A673 (cell line): ENCODE results near the gene UBN2. TPM values are rescaled to one million over a fixed set of nuclear protein-coding genes. Genes with fewer than 3 reads are reported as not detected.

Source experiments
- BruUV-seq: library from RNA; stranded (reverse); fragments of 400-500 nt; replicated peaks from 2 replicates; lab custom pipeline; 2021; lab: Mats Ljungman, UMichigan
- CTCF ChIA-PET: fragments of 300-600 bp; sonication (Branson Sonifier 250); formaldehyde crosslinking; loops from one replicate; lab custom pipeline; 2022; ENCODE audit warnings: antibody characterized with exemption; lab: Charles Lee
- POLR2A ChIA-PET: fragments of 300-600 bp; sonication (Branson Sonifier 250); formaldehyde crosslinking; loops from one replicate; lab custom pipeline; 2022; ENCODE audit warnings: antibody characterized with exemption; ENCODE audit not compliant: low non-redundant PET; lab: Charles Lee
- DNase-seq: peaks from one replicate; pipeline ENCODE4 v3.0.0-alpha.2; 2015; ENCODE audit warnings: low spot score
- H3K27ac ChIP-seq: fragments of 200-600 bp; sonication (generic); 2 replicates; pipeline ENCODE4 v1.5.1; 2016; ENCODE audit warnings: mixed run types, low read depth, mild to moderate bottlenecking, mixed read lengths, antibody characterized with exemption, low read length; ENCODE audit not compliant: poor library complexity, severe bottlenecking
- H3K27me3 ChIP-seq: fragments of 200-600 bp; sonication (generic); replicated peaks from 2 replicates; pipeline ENCODE4 v1.6.1; 2017; ENCODE audit warnings: mixed run types, low read depth, mild to moderate bottlenecking, mixed read lengths, antibody characterized with exemption, low read length; ENCODE audit not compliant: insufficient read depth, poor library complexity
- H3K36me3 ChIP-seq: fragments of 200-600 bp; sonication (generic); 2 replicates; pipeline ENCODE4 v1.6.1; 2016; ENCODE audit warnings: mixed run types, mild to moderate bottlenecking, mixed read lengths, antibody characterized with exemption, low read length; ENCODE audit not compliant: insufficient read depth, poor library complexity, severe bottlenecking
- H3K4me1 ChIP-seq: fragments of 200-600 bp; sonication (generic); 2 replicates; pipeline ENCODE4 v1.6.1; 2017; ENCODE audit warnings: mixed run types, mild to moderate bottlenecking, mixed read lengths, antibody characterized with exemption, low read length; ENCODE audit not compliant: insufficient read depth, poor library complexity, severe bottlenecking
- H3K4me3 ChIP-seq: fragments of 200-600 bp; sonication (generic); 2 replicates; pipeline ENCODE4 v1.5.1; 2016; ENCODE audit warnings: low read depth, mixed run types, mild to moderate bottlenecking, mixed read lengths, low read length; ENCODE audit not compliant: poor library complexity, severe bottlenecking
- H3K9me3 ChIP-seq: fragments of 200-600 bp; sonication (generic); 2 replicates; pipeline ENCODE4 v1.6.1; 2016; ENCODE audit warnings: mixed run types, low read depth, mild to moderate bottlenecking, mixed read lengths, antibody characterized with exemption, low read length; ENCODE audit not compliant: poor library complexity, severe bottlenecking
- CTCF ChIP-seq: fragments of 300-800, 200-600 bp; sonication (generic); conservative IDR thresholded peaks from 2 replicates; pipeline ENCODE4 v1.5.1; 2017; ENCODE audit warnings: low read depth, mild to moderate bottlenecking, antibody characterized with exemption, low read length, moderate library complexity, mixed read lengths
- EZH2 ChIP-seq: fragments of 200-600 bp; sonication (generic); IDR thresholded peaks from 2 replicates; pipeline ENCODE4 v1.6.1; 2017; ENCODE audit warnings: borderline replicate concordance, low read depth, mild to moderate bottlenecking, mixed read lengths, antibody characterized with exemption, low read length; ENCODE audit not compliant: poor library complexity, severe bottlenecking
- intact Hi-C: fragments of 100-400 bp; cut with micrococcal nuclease; formaldehyde crosslinking; loops from one replicate; pipeline ENCODE4 v1.10.0; 2022; ENCODE audit not compliant: unreplicated experiment
- total RNA-seq: library from RNA; stranded (reverse); gene quantifications from 2 replicates; pipeline ENCODE4 v1.2.3, GENCODE V29; 2021

The UBN2 gene
- total RNA-seq, 1 experiment from 2014 or later, result 14.5 TPM

DNA sequence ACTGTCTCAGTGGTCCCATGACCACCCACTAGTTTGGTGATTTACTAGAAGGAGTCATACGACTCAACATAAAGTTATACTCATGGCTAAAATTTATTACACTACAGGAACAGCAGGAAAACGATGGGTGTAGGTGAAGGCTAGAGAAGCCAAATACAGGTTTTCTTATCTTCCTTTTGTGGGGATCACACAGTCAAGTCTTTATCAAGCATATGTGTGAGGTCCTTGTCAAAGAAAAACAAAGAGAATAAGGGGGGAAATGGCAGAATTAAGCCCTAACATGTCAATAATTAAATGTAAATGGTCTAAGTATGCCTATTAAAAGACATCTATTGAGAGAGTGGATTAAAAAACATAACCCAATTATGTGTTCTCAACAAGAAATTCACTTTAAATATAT is 47.8 kb upstream of the UBN2 start:
- H3K4me1 ChIP-seq, result peaks cover 10% of the 10 kb centered on the region
- H3K27me3 ChIP-seq, result no peaks in the 10 kb centered on the region
- H3K27ac ChIP-seq, result no peak overlapping the region
- BruUV-seq, result no TSS peak
- TF ChIP-seq EZH2, result no peak
- no peak for TF ChIP-seq CTCF
- ChIA-PET POLR2A (no interaction called here), CTCF (no interaction called here)
- H3K9me3 ChIP-seq, result no peaks in the 10 kb centered on the region
- DNase-seq, result no peak
- intact Hi-C loops, result no loop called here
- no peak overlapping the region for H3K4me3 ChIP-seq
- no peaks in the 10 kb centered on the region for H3K36me3 ChIP-seq

DNA sequence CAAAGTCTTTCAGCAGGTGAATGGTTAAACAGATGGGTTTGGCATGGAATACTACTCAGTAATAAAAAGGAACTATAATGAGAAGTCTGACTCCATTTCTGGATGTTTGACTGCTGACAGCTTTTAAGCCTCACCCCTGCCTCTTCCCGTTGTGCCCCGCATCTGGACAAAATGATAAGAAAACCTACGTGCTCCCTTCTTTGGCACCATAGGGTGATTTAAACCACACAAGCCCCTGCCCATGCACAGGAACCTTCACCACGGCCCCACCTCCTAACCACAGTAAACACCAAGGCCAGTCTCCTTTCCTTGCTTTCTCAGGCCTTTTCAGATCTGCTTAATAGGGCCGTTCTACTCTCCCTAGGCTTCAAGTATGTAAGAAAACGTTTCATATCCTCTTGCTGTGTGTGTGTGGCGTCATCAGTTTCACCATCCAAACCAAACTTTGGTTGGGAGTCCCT is 47.1 kb upstream of the UBN2 start:
- POLR2A ChIA-PET, result no interaction called here
- intact Hi-C loops, result no loop called here
- Histone ChIP-seq H3K4me1 (peaks cover 10% of the 10 kb centered on the region), H3K36me3 (no peaks in the 10 kb centered on the region), H3K27ac (no peak overlapping the region), H3K4me3 (no peak overlapping the region), H3K9me3 (no peaks in the 10 kb centered on the region), H3K27me3 (no peaks in the 10 kb centered on the region)
- CTCF ChIA-PET, result no interaction called here
- TF ChIP-seq CTCF (no peak), EZH2 (no peak)
- DNase-seq, result no peak
- BruUV-seq, result no TSS peak

GRCh38 chr7:139186146-139186545 is 44.9 kb upstream of the UBN2 start:
- Histone ChIP-seq H3K9me3 (no peaks in the 10 kb centered on the region), H3K27me3 (no peaks in the 10 kb centered on the region), H3K4me1 (peaks cover 10% of the 10 kb centered on the region), H3K4me3 (no peak overlapping the region), H3K36me3 (no peaks in the 10 kb centered on the region), H3K27ac (no peak overlapping the region)
- BruUV-seq, result no TSS peak
- intact Hi-C loops, result no loop called here
- no peak for DNase-seq
- CTCF ChIA-PET, result no interaction called here
- POLR2A ChIA-PET, result no interaction called here
- TF ChIP-seq CTCF (no peak), EZH2 (no peak)
